SK-N-SH (cell line): ENCODE data around the gene ZKSCAN1. TPM values are rescaled to one million over a fixed set of nuclear protein-coding genes. Genes with fewer than 3 reads are reported as not detected.

ENCODE experiments used
- CTCF ChIA-PET: fragments of 300-600, 350-600 bp; formaldehyde crosslinking; extraction: SDS; loops from one replicate; lab custom pipeline; 2021; lab: Yijun Ruan, JAX
- POLR2A ChIA-PET: fragments of 350-600 bp; sonication (Branson Sonifier 250); formaldehyde crosslinking; extraction: SDS; loops from one replicate; lab custom pipeline; 2020; ENCODE audit warnings: antibody characterized with exemption, inconsistent platforms; lab: Yijun Ruan, JAX
- DNase-seq: peaks from one replicate; pipeline ENCODE4 v3.0.0; 2012
- H2AFZ ChIP-seq: fragments of 200-600 bp; sonication (generic); 2 replicates; pipeline ENCODE4 v1.8.1; 2016; ENCODE audit warnings: antibody characterized with exemption, mild to moderate bottlenecking, low read depth
- H3F3A ChIP-seq: fragments of 200-600 bp; sonication (generic); replicated peaks from 2 replicates; pipeline ENCODE3; 2016; ENCODE audit warnings: antibody characterized with exemption, mild to moderate bottlenecking; ENCODE audit not compliant: insufficient read depth
- H3K27ac ChIP-seq, 2 experiments: fragments of 200-500 bp in 1 of 2; fragments of 200-600 bp in 1 of 2; sonication (Bioruptor generic) in 1 of 2; sonication (generic), shearing (Covaris generic) in 1 of 2; 2 replicates each; pipeline versions ENCODE4 v1.5.1 to v1.6.1; 2014 to 2016; ENCODE audit warnings: low read depth in 2 of 2, inconsistent platforms in 1 of 2, low read length in 1 of 2, mild to moderate bottlenecking in 1 of 2, mixed read lengths in 1 of 2
- H3K27me3 ChIP-seq: fragments of 200-600 bp; sonication (generic), shearing (Covaris generic); 2 replicates; pipeline ENCODE4 v1.6.1; 2016; ENCODE audit warnings: mixed run types; ENCODE audit not compliant: insufficient read depth
- H3K36me3 ChIP-seq, 2 experiments: fragments of 200-500 bp in 1 of 2; fragments of 200-600 bp in 1 of 2; sonication (Bioruptor generic) in 1 of 2; sonication (generic) in 1 of 2; replicated peaks in 1 of 2; 2 replicates each; pipeline versions ENCODE3 to v1.5.1; 2014 to 2016; ENCODE audit warnings: low read length in 1 of 2, mild to moderate bottlenecking in 1 of 2; ENCODE audit not compliant: insufficient read depth in 2 of 2, control insufficient read depth in 1 of 2
- H3K4me1 ChIP-seq, 2 experiments: fragments of 200-500 bp in 1 of 2; fragments of 200-600 bp in 1 of 2; sonication (Bioruptor generic) in 1 of 2; sonication (generic), shearing (Covaris generic) in 1 of 2; 2 replicates each; pipeline versions ENCODE4 v1.5.1 to v1.6.1; 2014 to 2016; ENCODE audit warnings: low read depth in 1 of 2, low read length in 1 of 2, mixed run types in 1 of 2; ENCODE audit not compliant: insufficient read depth in 2 of 2, control insufficient read depth in 1 of 2
- H3K4me2 ChIP-seq: fragments of 200-600 bp; sonication (generic), shearing (Covaris generic); 2 replicates; pipeline ENCODE4 v1.6.1; 2017; ENCODE audit warnings: mixed run types
- H3K4me3 ChIP-seq, 2 experiments: fragments of 200-500 bp in 1 of 2; fragments of 200-600 bp in 1 of 2; sonication (Bioruptor generic) in 1 of 2; sonication (generic), shearing (Covaris generic) in 1 of 2; 2 replicates each; pipeline versions ENCODE4 v1.5.1 to v1.8.1; 2014 to 2016; ENCODE audit warnings: low read depth in 2 of 2, inconsistent platforms in 1 of 2, low read length in 1 of 2, mild to moderate bottlenecking in 1 of 2, mixed read lengths in 1 of 2, moderate library complexity in 1 of 2
- H3K79me2 ChIP-seq: fragments of 200-600 bp; sonication (generic); 2 replicates; pipeline ENCODE4 v1.8.1; 2017; ENCODE audit warnings: mild to moderate bottlenecking; ENCODE audit not compliant: insufficient read depth
- H3K9ac ChIP-seq: fragments of 200-600 bp; sonication (generic); 2 replicates; pipeline ENCODE4 v1.6.1; 2017; ENCODE audit warnings: mixed run types
- H3K9me2 ChIP-seq: fragments of 200-600 bp; sonication (generic); 2 replicates; pipeline ENCODE4 v1.6.1; 2017; ENCODE audit warnings: mixed run types
- H3K9me3 ChIP-seq: fragments of 200-600 bp; sonication (generic); 2 replicates; pipeline ENCODE4 v1.6.1; 2017; ENCODE audit warnings: mixed run types, mild to moderate bottlenecking, moderate library complexity
- H4K20me1 ChIP-seq: fragments of 200-600 bp; sonication (generic); 2 replicates; pipeline ENCODE4 v1.6.1; 2017; ENCODE audit warnings: mild to moderate bottlenecking, mixed run types; ENCODE audit not compliant: insufficient read depth
- FOXJ3 ChIP-seq: sonication (generic); formaldehyde crosslinking; IDR thresholded peaks from 2 replicates; pipeline ENCODE4 v1.5.1; 2020; ENCODE audit warnings: mild to moderate bottlenecking, missing genetic modification reagents
- GATA2 ChIP-seq: sonication (generic); formaldehyde crosslinking; IDR thresholded peaks from 2 replicates; pipeline ENCODE4 v1.5.0; 2020; ENCODE audit warnings: mild to moderate bottlenecking, missing genetic modification reagents
- IRF3 ChIP-seq: fragments of 150-350 bp; IDR thresholded peaks from 2 replicates; pipeline ENCODE4 v1.6.1; 2016; ENCODE audit warnings: mild to moderate bottlenecking, low read depth, low read length
- MEF2A ChIP-seq: IDR thresholded peaks from 2 replicates; pipeline ENCODE4 v1.4.0; 2012; ENCODE audit warnings: low read depth, borderline replicate concordance
- NFIC ChIP-seq: IDR thresholded peaks from 2 replicates; pipeline ENCODE4 v1.4.0; 2012; ENCODE audit warnings: borderline replicate concordance
- NRF1 ChIP-seq: IDR thresholded peaks from 2 replicates; pipeline ENCODE4 v1.6.1; 2012; ENCODE audit warnings: low read depth, mild to moderate bottlenecking, low read length
- RCOR1 ChIP-seq: fragments of 150-350 bp; IDR thresholded peaks from 2 replicates; pipeline ENCODE4 v1.6.1; 2017; ENCODE audit warnings: antibody characterized with exemption, low read length
- SIN3A ChIP-seq: IDR thresholded peaks from 2 replicates; pipeline ENCODE4 v1.6.1; 2012; ENCODE audit warnings: low read depth, mild to moderate bottlenecking, low read length, moderate library complexity, borderline replicate concordance
- SMC3 ChIP-seq: IDR thresholded peaks from 2 replicates; pipeline ENCODE4 v1.6.1; 2012; ENCODE audit warnings: low read depth, low read length, improper control_type of control experiment
- TAF1 ChIP-seq: IDR thresholded peaks from 2 replicates; pipeline ENCODE4 v1.6.1; 2012; ENCODE audit warnings: low read depth, mild to moderate bottlenecking, low read length, moderate library complexity, borderline replicate concordance
- USF1 ChIP-seq: IDR thresholded peaks from 2 replicates; pipeline ENCODE4 v1.4.0; 2012; ENCODE audit warnings: low read depth, borderline replicate concordance
- WGBS: methylation state at CpG from one replicate; pipeline ENCODE4 v1.1.6; 2017; ENCODE audit warnings: low lambda C conversion rate; 5-methylcytosine and 5-hydroxymethylcytosine counted together
- polyA plus RNA-seq, 3 experiments: library from polyadenylated mRNA; depleted of rRNA; stranded (reverse); fragments of >200 nt; gene quantifications; 2 replicates each; pipeline ENCODE4 v1.2.3, GENCODE V29; 2012
- TF ChIP-seq, protein P1 (sequence below): IDR thresholded peaks from 2 replicates; pipeline ENCODE4 v1.4.0; 2012; ENCODE audit warnings: low read depth, borderline replicate concordance
- TF ChIP-seq, protein P2 (sequence below): IDR thresholded peaks from 2 replicates; pipeline ENCODE4; 2012

Gene ZKSCAN1
- polyA plus RNA-seq, 1 of the 3 experiments (the other 2 are of a cell fraction) = 21.1 TPM

- Histone ChIP-seq H3K79me2 (no peaks in the 10 kb centered on the region), H3K9me2 (no peaks in the 10 kb centered on the region), H2AFZ (no peak overlapping the region), H3K27me3 (peaks cover 51% of the 10 kb centered on the region), H3K27ac (no peak overlapping the region), H4K20me1 (no peaks in the 10 kb centered on the region), H3K4me3 (no peak overlapping the region), H3K9ac (no peak overlapping the region), H3K4me2 (no peak overlapping the region), H3K4me1 (no peaks in the 10 kb centered on the region; a peak in 1 of 4 replicates), H3K9me3 (no peaks in the 10 kb centered on the region), H3K36me3 (no peaks in the 10 kb centered on the region), H3F3A (no peaks in the 10 kb centered on the region)
- no peak for DNase-seq
- ChIA-PET CTCF (interaction anchor here (2.1 to 8.0 kb wide), 3 partner anchors 11 to 143 kb away, joined by 8 to 103 read pairs (median 85); partner anchors contain the start of gene AZGP1), POLR2A (interaction anchor here (0.6 kb wide), 1 partner anchor 65 kb away, joined by 4 read pairs; no protein-coding TSS in a partner anchor)
- TF ChIP-seq NRF1 (no peak), SIN3A (no peak), IRF3 (no peak), SMC3 (no peak), GATA2 (CRISPR knock-in tag) (no peak), FOXJ3 (CRISPR knock-in tag) (no peak), NFIC (no peak), TAF1 (no peak), RCOR1 (no peak), USF1 (no peak), MEF2A (no peak)
- TF ChIP-seq, protein P1, sequence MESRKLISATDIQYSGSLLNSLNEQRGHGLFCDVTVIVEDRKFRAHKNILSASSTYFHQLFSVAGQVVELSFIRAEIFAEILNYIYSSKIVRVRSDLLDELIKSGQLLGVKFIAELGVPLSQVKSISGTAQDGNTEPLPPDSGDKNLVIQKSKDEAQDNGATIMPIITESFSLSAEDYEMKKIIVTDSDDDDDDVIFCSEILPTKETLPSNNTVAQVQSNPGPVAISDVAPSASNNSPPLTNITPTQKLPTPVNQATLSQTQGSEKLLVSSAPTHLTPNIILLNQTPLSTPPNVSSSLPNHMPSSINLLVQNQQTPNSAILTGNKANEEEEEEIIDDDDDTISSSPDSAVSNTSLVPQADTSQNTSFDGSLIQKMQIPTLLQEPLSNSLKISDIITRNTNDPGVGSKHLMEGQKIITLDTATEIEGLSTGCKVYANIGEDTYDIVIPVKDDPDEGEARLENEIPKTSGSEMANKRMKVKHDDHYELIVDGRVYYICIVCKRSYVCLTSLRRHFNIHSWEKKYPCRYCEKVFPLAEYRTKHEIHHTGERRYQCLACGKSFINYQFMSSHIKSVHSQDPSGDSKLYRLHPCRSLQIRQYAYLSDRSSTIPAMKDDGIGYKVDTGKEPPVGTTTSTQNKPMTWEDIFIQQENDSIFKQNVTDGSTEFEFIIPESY = no peak
- TF ChIP-seq, protein P2, sequence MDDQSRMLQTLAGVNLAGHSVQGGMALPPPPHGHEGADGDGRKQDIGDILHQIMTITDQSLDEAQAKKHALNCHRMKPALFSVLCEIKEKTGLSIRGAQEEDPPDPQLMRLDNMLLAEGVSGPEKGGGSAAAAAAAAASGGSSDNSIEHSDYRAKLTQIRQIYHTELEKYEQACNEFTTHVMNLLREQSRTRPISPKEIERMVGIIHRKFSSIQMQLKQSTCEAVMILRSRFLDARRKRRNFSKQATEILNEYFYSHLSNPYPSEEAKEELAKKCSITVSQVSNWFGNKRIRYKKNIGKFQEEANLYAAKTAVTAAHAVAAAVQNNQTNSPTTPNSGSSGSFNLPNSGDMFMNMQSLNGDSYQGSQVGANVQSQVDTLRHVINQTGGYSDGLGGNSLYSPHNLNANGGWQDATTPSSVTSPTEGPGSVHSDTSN = no peak
- WGBS = 74% methylated on average over 5 of the region's 5 CpGs
Observed at GRCh38 chr7:99987846-99988245, 27.6 kb upstream of the ZKSCAN1 start.
